Ovary (tissue), 9 donors: Measurements from ENCODE around the gene INVS. TPM values are rescaled to one million over a fixed set of nuclear protein-coding genes. Genes with fewer than 3 reads are reported as not detected.
"Not testable (repeated sequence)": the region's sequence is repeated elsewhere in the genome, so short reads cannot be mapped to it uniquely, and the experiment has no call there.

ENCODE experiments used
- DNase-seq, 5 donors: peaks; one replicate each; pipeline ENCODE4 v3.0.0-alpha.2; 2019 to 2020
- H3K27ac ChIP-seq, 2 donors: fragments of 200-600 bp; one replicate each; pipeline versions ENCODE4 v1.5.1 to v1.8.0; 2019 to 2022
- H3K27me3 ChIP-seq: fragments of 200-600 bp; one replicate; pipeline ENCODE4 v1.8.0; 2022
- H3K36me3 ChIP-seq: fragments of 200-600 bp; sonication (generic); one replicate; pipeline ENCODE4 v1.5.1; 2019
- H3K4me1 ChIP-seq: one replicate; pipeline ENCODE4 v1.8.1; 2013; ENCODE audit warnings: mild to moderate bottlenecking, moderate library complexity; ENCODE audit not compliant: insufficient read depth
- H3K4me3 ChIP-seq: fragments of 200-600 bp; sonication (generic); one replicate; pipeline ENCODE4 v1.5.1; 2017
- H3K9me3 ChIP-seq, 2 donors: fragments of 200-600 bp in 1 of 2; sonication (generic) in 1 of 2; one replicate each; pipeline versions ENCODE4 v1.5.1 to v1.8.1; 2013 to 2019; ENCODE audit warnings: mild to moderate bottlenecking in 1 of 2, moderate library complexity in 1 of 2
- EP300 ChIP-seq: sonication (generic); formaldehyde crosslinking; IDR thresholded peaks from one replicate; pipeline ENCODE4 v1.6.1; 2017; ENCODE audit warnings: antibody characterized with exemption
- POLR2A ChIP-seq: fragments of 450-650 bp; IDR thresholded peaks from one replicate; pipeline ENCODE4 v1.6.1; 2017; ENCODE audit warnings: antibody characterized with exemption, mild to moderate bottlenecking, moderate library complexity
- WGBS, 3 donors: extraction: QIAGEN DNeasy Blood & Tissue Kit in 1 of 3; methylation state at CpG; one replicate each; pipeline versions ENCODE4 v1.1.5 to v1.1.7; 2013 to 2017; 5-methylcytosine and 5-hydroxymethylcytosine counted together
- intact Hi-C, 4 donors: fragments of 100-400 bp; cut with DNase I; formaldehyde crosslinking; loops; one replicate each; pipeline versions ENCODE4 v1.11.0 to v1.15.1; 2022 to 2023
- polyA plus RNA-seq, 2 donors: library from polyadenylated mRNA; stranded (reverse); fragments of 200-250 nt in 1 of 2; fragments of 350-450 nt in 1 of 2; fragmentation: Illumina TruSeq in 1 of 2; extraction: RNeasy Lipid Tissue Mini Kit (QIAGEN cat#74804) in 1 of 2; gene quantifications; one replicate each; pipeline ENCODE4 v1.2.3, GENCODE V29; 2013 to 2014
- total RNA-seq, 7 donors: library from RNA; depleted of rRNA in 2 of 7; stranded (reverse); fragments of >200 nt in 2 of 7; fragmentation: NEBNext Ultra II Directional in 3 of 7; extraction: Animal tissue kit (Norgen Biotek cat#: 25700) in 3 of 7; gene quantifications; one replicate each; pipeline versions ENCODE4 v1.1.0 to v1.2.4, GENCODE V29; 2016 to 2023
- TF ChIP-seq, protein P1 (sequence below), 3 donors: fragments of 450-650 bp in 2 of 3; fragments of 200-600 bp in 1 of 3; IDR thresholded peaks; one replicate each; pipeline versions ENCODE4 v1.5.1 to v1.8.0; 2016 to 2022; ENCODE audit warnings: antibody characterized with exemption in 3 of 3, mild to moderate bottlenecking in 1 of 3
- donor health status: DM: no; HTN: no; CAD: no; lungs with moderate emphysema.
- donor health status: DM: no; HTN: no; CAD: no.
- donor health status: Bipolar disorder and iron deficiency.
- donor health status: DM: yes; HTN: yes; CAD: no.
- donor health status: DM: no; HTN: no; CAD: no.
- donor health status: DM: yes; HTN: yes; CAD: no.

INVS gene
- total and polyA plus RNA-seq, 9 donors, result 7.7 to 28.4 (median 22.9) TPM

- Histone ChIP-seq H3K36me3 (no peaks in the 10 kb centered on the region), H3K4me1 (no peaks in the 10 kb centered on the region), H3K27me3 (no peaks in the 10 kb centered on the region), H3K9me3 (no peaks in the 10 kb centered on the region), H3K27ac (no peak overlapping the region), H3K4me3 (no peak overlapping the region)
- no peak for DNase-seq
- TF ChIP-seq EP300 (no peak), POLR2A (no peak)
- TF ChIP-seq, protein P1, sequence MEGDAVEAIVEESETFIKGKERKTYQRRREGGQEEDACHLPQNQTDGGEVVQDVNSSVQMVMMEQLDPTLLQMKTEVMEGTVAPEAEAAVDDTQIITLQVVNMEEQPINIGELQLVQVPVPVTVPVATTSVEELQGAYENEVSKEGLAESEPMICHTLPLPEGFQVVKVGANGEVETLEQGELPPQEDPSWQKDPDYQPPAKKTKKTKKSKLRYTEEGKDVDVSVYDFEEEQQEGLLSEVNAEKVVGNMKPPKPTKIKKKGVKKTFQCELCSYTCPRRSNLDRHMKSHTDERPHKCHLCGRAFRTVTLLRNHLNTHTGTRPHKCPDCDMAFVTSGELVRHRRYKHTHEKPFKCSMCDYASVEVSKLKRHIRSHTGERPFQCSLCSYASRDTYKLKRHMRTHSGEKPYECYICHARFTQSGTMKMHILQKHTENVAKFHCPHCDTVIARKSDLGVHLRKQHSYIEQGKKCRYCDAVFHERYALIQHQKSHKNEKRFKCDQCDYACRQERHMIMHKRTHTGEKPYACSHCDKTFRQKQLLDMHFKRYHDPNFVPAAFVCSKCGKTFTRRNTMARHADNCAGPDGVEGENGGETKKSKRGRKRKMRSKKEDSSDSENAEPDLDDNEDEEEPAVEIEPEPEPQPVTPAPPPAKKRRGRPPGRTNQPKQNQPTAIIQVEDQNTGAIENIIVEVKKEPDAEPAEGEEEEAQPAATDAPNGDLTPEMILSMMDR (IDR thresholded peaks at IDR 0.05), result no peak
- 83 to 92% (median 84%) methylated on average over 1 of the region's 1 CpG for WGBS, 3 donors
- intact Hi-C loops, result no loop called here
Observed at GRCh38 chr9:100317706-100318105, 218.7 kb downstream of the INVS start.

DNA sequence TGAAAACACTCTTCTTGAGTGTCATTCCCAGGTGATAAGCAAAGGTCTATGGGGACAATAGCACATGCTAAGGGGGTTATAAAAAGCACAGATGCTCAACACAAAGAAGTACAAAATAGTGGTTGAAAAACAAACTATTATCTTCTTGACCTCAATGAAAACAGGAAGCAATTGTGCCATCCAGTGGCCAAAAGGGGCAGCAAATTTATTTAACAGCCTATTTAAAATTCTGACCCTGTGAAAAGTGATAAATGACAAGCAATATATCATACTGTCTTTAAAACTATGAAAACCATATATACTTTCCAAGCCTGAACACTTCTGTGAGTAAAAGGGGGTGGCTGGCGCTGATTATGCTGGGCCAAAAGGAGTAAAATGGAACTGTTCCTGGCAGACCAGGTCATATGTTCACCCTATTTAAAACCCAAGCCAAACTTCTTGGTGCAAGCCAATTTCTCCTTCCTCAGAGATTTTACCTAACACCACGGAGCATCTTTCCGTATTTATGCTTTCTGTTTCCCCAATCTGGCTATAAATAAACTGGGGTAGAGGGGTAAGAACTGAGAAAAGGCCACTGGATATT is 224.0 kb downstream of the INVS start:
- Histone ChIP-seq H3K27me3 (no peaks in the 10 kb centered on the region), H3K36me3 (no peaks in the 10 kb centered on the region), H3K4me3 (no peak overlapping the region), H3K9me3 (no peaks in the 10 kb centered on the region), H3K27ac (no peak overlapping the region), H3K4me1 (no peaks in the 10 kb centered on the region)
- intact Hi-C loops, result loop anchor here in 1 of 4 donors (5.0 kb wide), 1 partner anchor 1136 kb away; no protein-coding TSS in a partner anchor
- peak in 2 of 5 donors; percentile 32 to 33 for DNase-seq
- no peak for TF ChIP-seq EP300
- TF ChIP-seq, protein P1 (IDR thresholded peaks at IDR 0.05), result peak in 2 of 3 donors; percentile 34 to 38
- 72 to 84% (median 74%) methylated on average over 3 of the region's 3 CpGs for WGBS, 3 donors

- Histone ChIP-seq H3K4me1 (no peaks in the 10 kb centered on the region), H3K4me3 (no peak overlapping the region), H3K27ac (no peak overlapping the region), H3K36me3 (no peaks in the 10 kb centered on the region), H3K9me3 (no peaks in the 10 kb centered on the region), H3K27me3 (no peaks in the 10 kb centered on the region)
- WGBS, 3 donors, result 47 to 51% (median 49%) methylated on average over 4 of the region's 4 CpGs
- TF ChIP-seq EP300, result no peak
- TF ChIP-seq POLR2A, result no peak
- TF ChIP-seq, protein P1 (IDR thresholded peaks at IDR 0.05), result peak in 2 of 3 donors; percentile 18 to 28
- DNase-seq, result no peak
- intact Hi-C loops, result loop anchor here in 1 of 4 donors (5.0 kb wide), 1 partner anchor 1137 kb away; no protein-coding TSS in a partner anchor
Observed at GRCh38 chr9:100324594-100325200, 225.7 kb downstream of the INVS start.

- H3K4me3 ChIP-seq, intact Hi-C loops, H3K36me3 ChIP-seq, H3K27me3 ChIP-seq, H3K27ac ChIP-seq, H3K9me3 ChIP-seq, DNase-seq, H3K4me1 ChIP-seq: not testable (repeated sequence)
- WGBS, 3 donors, result 95 to 96% (median 96%) methylated on average over 5 of the region's 5 CpGs
Observed at GRCh38 chr9:100338736-100339135, 239.7 kb downstream of the INVS start.

- WGBS, 3 donors, result 84 to 86% (median 86%) methylated on average over 2 of the region's 2 CpGs
- intact Hi-C loops, result no loop called here
- Histone ChIP-seq H3K4me3 (no peak overlapping the region), H3K36me3 (no peaks in the 10 kb centered on the region), H3K4me1 (no peaks in the 10 kb centered on the region), H3K27me3 (no peaks in the 10 kb centered on the region), H3K27ac (no peak overlapping the region), H3K9me3 (no peaks in the 10 kb centered on the region)
- TF ChIP-seq POLR2A, result no peak
- DNase-seq, result no peak
Observed at GRCh38 chr9:100340224-100340623, 241.2 kb downstream of the INVS start.
